IMR-90 (cell line): Measurements from ENCODE around the gene MUSTN1. TPM values are rescaled to one million over a fixed set of nuclear protein-coding genes. Genes with fewer than 3 reads are reported as not detected.

ENCODE experiments used
- ATAC-seq: fragments of 200-7000 bp; cut with Tn5 transposase; 2 replicates; pipeline ENCODE4 v1.9.1; 2020; ENCODE audit warnings: low read depth, mild to moderate bottlenecking, moderate library complexity
- BruUV-seq: library from RNA; stranded (reverse); fragments of 400-500 nt; replicated peaks from 2 replicates; lab custom pipeline; 2021; lab: Mats Ljungman, UMichigan
- CTCF ChIA-PET: fragments of 300-600 bp; formaldehyde crosslinking; extraction: SDS; loops from one replicate; lab custom pipeline; 2021; ENCODE audit warnings: antibody characterized with exemption; lab: Yijun Ruan, JAX
- POLR2A ChIA-PET: fragments of 300-600 bp; sonication (Branson Sonifier 250); formaldehyde crosslinking; loops from one replicate; lab custom pipeline; 2022; ENCODE audit warnings: antibody characterized with exemption; ENCODE audit not compliant: unreplicated experiment; lab: Charles Lee
- DNase-seq: peaks from one replicate; pipeline ENCODE4 v3.0.0; 2013
- H2AFZ ChIP-seq: replicated peaks from 2 replicates; pipeline ENCODE3; 2013; ENCODE audit warnings: low read length, mild to moderate bottlenecking; ENCODE audit not compliant: poor library complexity
- H2AK5ac ChIP-seq: 2 replicates; pipeline ENCODE4 v1.6.1; 2013; ENCODE audit warnings: low read depth, low read length, inconsistent platforms
- H2AK9ac ChIP-seq: replicated peaks from 2 replicates; pipeline ENCODE3; 2013; ENCODE audit warnings: mild to moderate bottlenecking, low read depth, low read length, moderate library complexity; ENCODE audit not compliant: poor library complexity
- H2BK120ac ChIP-seq: 2 replicates; pipeline ENCODE4 v1.6.1; 2013; ENCODE audit warnings: low read depth, low read length, inconsistent platforms
- H2BK15ac ChIP-seq: 3 replicates; pipeline ENCODE4 v1.6.1; 2013; ENCODE audit warnings: low read depth, low read length, inconsistent platforms
- H2BK20ac ChIP-seq: 2 replicates; pipeline ENCODE4 v1.6.1; 2013; ENCODE audit warnings: low read depth, mild to moderate bottlenecking, inconsistent platforms, low read length, moderate library complexity
- H2BK5ac ChIP-seq: 2 replicates; pipeline ENCODE4 v1.6.1; 2013; ENCODE audit warnings: mild to moderate bottlenecking, low read depth, low read length, inconsistent platforms; ENCODE audit not compliant: poor library complexity, severe bottlenecking
- H3K14ac ChIP-seq: replicated peaks from 2 replicates; pipeline ENCODE4 v1.6.1; 2013; ENCODE audit warnings: low read depth, low read length, inconsistent platforms
- H3K18ac ChIP-seq: 2 replicates; pipeline ENCODE4 v1.6.1; 2013; ENCODE audit warnings: low read depth, low read length, control low read depth
- H3K23ac ChIP-seq: 2 replicates; pipeline ENCODE4 v1.6.1; 2013; ENCODE audit warnings: low read depth, low read length, inconsistent platforms
- H3K27ac ChIP-seq: 2 replicates; pipeline ENCODE4 v1.5.1; 2013; ENCODE audit warnings: mild to moderate bottlenecking, control low read depth, low read length; ENCODE audit not compliant: insufficient read depth
- H3K27me3 ChIP-seq: 2 replicates; pipeline ENCODE4 v1.6.1; 2013; ENCODE audit warnings: low read length; ENCODE audit not compliant: control insufficient read depth, insufficient read depth
- H3K36me3 ChIP-seq: 2 replicates; pipeline ENCODE4 v1.6.1; 2013; ENCODE audit warnings: low read length, mixed read lengths; ENCODE audit not compliant: control insufficient read depth, insufficient read depth
- H3K4ac ChIP-seq: 2 replicates; pipeline ENCODE4 v1.6.1; 2013; ENCODE audit warnings: low read depth, low read length, inconsistent platforms
- H3K4me1 ChIP-seq: 2 replicates; pipeline ENCODE4 v1.6.1; 2013; ENCODE audit warnings: low read length, mixed read lengths; ENCODE audit not compliant: control insufficient read depth, insufficient read depth
- H3K4me2 ChIP-seq: 2 replicates; pipeline ENCODE4 v1.6.1; 2013; ENCODE audit warnings: low read depth, mild to moderate bottlenecking, control low read depth, low read length, moderate library complexity
- H3K4me3 ChIP-seq: 2 replicates; pipeline ENCODE4 v1.5.1; 2013; ENCODE audit warnings: low read depth, mild to moderate bottlenecking, control low read depth, low read length, moderate library complexity; ENCODE audit not compliant: insufficient read depth
- H3K56ac ChIP-seq: 2 replicates; pipeline ENCODE4 v1.6.1; 2013; ENCODE audit warnings: low read length, inconsistent platforms; ENCODE audit not compliant: insufficient read depth; ENCODE audit errors: extremely low read depth
- H3K79me1 ChIP-seq, 2 experiments: 2 replicates each; pipeline ENCODE4 v1.6.1; 2013; ENCODE audit warnings: low read length in 2 of 2, inconsistent platforms in 1 of 2, low read depth in 1 of 2
- H3K9ac ChIP-seq: 2 replicates; pipeline ENCODE4 v1.6.1; 2013; ENCODE audit warnings: low read depth, low read length, control low read depth
- H3K9me1 ChIP-seq: 2 replicates; pipeline ENCODE4 v1.6.1; 2013; ENCODE audit warnings: low read length, inconsistent platforms; ENCODE audit not compliant: insufficient read depth
- H3K9me3 ChIP-seq: 2 replicates; pipeline ENCODE4 v1.6.1; 2013; ENCODE audit warnings: low read length; ENCODE audit not compliant: control insufficient read depth, insufficient read depth
- H4K20me1 ChIP-seq: 2 replicates; pipeline ENCODE4 v1.6.1; 2013; ENCODE audit warnings: low read length, inconsistent platforms; ENCODE audit not compliant: insufficient read depth
- H4K5ac ChIP-seq: 2 replicates; pipeline ENCODE4 v1.6.1; 2013; ENCODE audit warnings: mild to moderate bottlenecking, low read depth, low read length, control low read depth
- H4K8ac ChIP-seq, 2 experiments: 2 replicates each; pipeline ENCODE4 v1.6.1; 2013; ENCODE audit warnings: low read depth in 2 of 2, low read length in 2 of 2, control low read depth in 1 of 2, inconsistent platforms in 1 of 2
- H4K91ac ChIP-seq: 2 replicates; pipeline ENCODE4 v1.6.1; 2013; ENCODE audit warnings: low read depth, low read length, inconsistent platforms; ENCODE audit not compliant: insufficient read depth
- CHD1 ChIP-seq: IDR thresholded peaks from 2 replicates; pipeline ENCODE4 v1.6.1; 2012; ENCODE audit warnings: low read depth, low read length, improper control_type of control experiment
- RCOR1 ChIP-seq: IDR thresholded peaks from 2 replicates; pipeline ENCODE4 v1.6.1; 2012; ENCODE audit warnings: mild to moderate bottlenecking, low read length, improper control_type of control experiment; ENCODE audit not compliant: insufficient replicate concordance
- WGBS, 2 experiments: methylation state at CpG; one replicate each; pipeline versions ENCODE4 v1.1.5 to v1.1.7; 2013; ENCODE audit warnings: missing lambda C conversion rate in 2 of 2; ENCODE audit not compliant: insufficient read length in 1 of 2; ENCODE audit errors: extremely low coverage in 2 of 2; 5-methylcytosine and 5-hydroxymethylcytosine counted together
- dilution Hi-C: fragments of 300-500 bp; cut with HindIII; formaldehyde crosslinking; loops from one replicate; pipeline ENCODE4 v1.14.3; 2018; ENCODE audit warnings: low sequenced_read_pairs; ENCODE audit not compliant: unreplicated experiment
- in situ Hi-C: fragments of 300-500 bp; cut with MboI; formaldehyde crosslinking; loops from 3 replicates; pipeline ENCODE4 v1.14.3; 2019; ENCODE audit warnings: low sequenced_read_pairs, inconsistent platforms, mixed read lengths
- intact Hi-C: fragments of 100-400 bp; cut with micrococcal nuclease; formaldehyde crosslinking; loops from 2 replicates; pipeline ENCODE4 v1.10.0; 2022
- polyA plus RNA-seq, 3 experiments: library from polyadenylated mRNA; depleted of rRNA; stranded (reverse); fragments of >200 nt; gene quantifications; 2 replicates each; pipeline ENCODE4 v1.2.3, GENCODE V29; 2012; ENCODE audit warnings: low replicate concordance in 1 of 3
- total RNA-seq: library from RNA; depleted of rRNA; stranded (reverse); fragments of >200 nt; gene quantifications from 2 replicates; pipeline ENCODE4 v1.2.3, GENCODE V29; 2012

MUSTN1 gene
- total and polyA plus RNA-seq, 2 of the 4 experiments (the other 2 are of a cell fraction) = not detected

- Histone ChIP-seq H2BK5ac (no peak overlapping the region), H2AFZ (no peak overlapping the region), H2AK9ac (no peak overlapping the region), H3K27ac (no peak overlapping the region), H3K4me3 (no peak overlapping the region), H3K36me3 (no peaks in the 10 kb centered on the region), H3K9me1 (no peaks in the 10 kb centered on the region; the same call in 1 of the 2 replicates), H2BK120ac (no peak overlapping the region), H3K27me3 (peaks cover 51% of the 10 kb centered on the region), H3K56ac (no peak overlapping the region), H4K20me1 (no peaks in the 10 kb centered on the region), H3K23ac (no peak overlapping the region), H3K79me1 (no peaks in the 10 kb centered on the region), H3K4me2 (no peak overlapping the region), H4K8ac (no peak overlapping the region), H3K9me3 (no peaks in the 10 kb centered on the region), H3K14ac (no peak overlapping the region), H2BK15ac (no peak overlapping the region), H2AK5ac (no peak overlapping the region), H3K4ac (no peak overlapping the region), H3K18ac (no peak overlapping the region), H3K4me1 (no peaks in the 10 kb centered on the region), H2BK20ac (no peak overlapping the region), H4K5ac (no peak overlapping the region), H3K9ac (no peak overlapping the region), H4K91ac (no peak overlapping the region)
- no CpG with 5 or more reads among the region's 5 CpGs for WGBS, 2 experiments
- in situ Hi-C loops = no loop called here
- no peak for TF ChIP-seq RCOR1
- TF ChIP-seq CHD1 = no peak
- ChIA-PET CTCF (no interaction called here), POLR2A (no interaction called here)
- ATAC-seq (no peak), DNase-seq (no peak)
- dilution Hi-C loops = no loop called here
- no TSS peak for BruUV-seq
- intact Hi-C loops = no loop called here
Observed at GRCh38 chr3:52784931-52785590, 49.8 kb downstream of the MUSTN1 start.
